ENCODE measurements around the gene PSAT1. TPM values are rescaled to one million over a fixed set of nuclear protein-coding genes. Genes with fewer than 3 reads are reported as not detected.
A peak's percentile ranks its signal among the peaks of the same experiment; 100 is the strongest.

Gene PSAT1
- total RNA-seq, 2 experiments from 2014 or later, result 125 to 268 TPM

- DNase-seq (ENCODE audit: low spot score), result no peak
- H3K4me3 ChIP-seq (ENCODE audit: low read depth, low read length, poor library complexity, severe bottlenecking), result no peak overlapping the region
- H3K27ac ChIP-seq (ENCODE audit: low read depth, low read length, poor library complexity, severe bottlenecking), result no peak overlapping the region
- no peaks in the 10 kb centered on the region for H3K9me3 ChIP-seq (ENCODE audit: low read length)
- POLR2A ChIA-PET, result no interaction called here
- H3K4me2 ChIP-seq (ENCODE audit: low read length), result no peak overlapping the region
- H3K4me1 ChIP-seq (ENCODE audit: insufficient read depth, low read length, poor library complexity, severe bottlenecking), result peaks cover 6% of the 10 kb centered on the region
- H3K36me3 ChIP-seq (ENCODE audit: insufficient read depth, low read length), result no peaks in the 10 kb centered on the region
- no peaks in the 10 kb centered on the region for H3K79me2 ChIP-seq (ENCODE audit: insufficient read depth, low read depth, low read length)
- BruUV-seq (replicated peaks), result no TSS peak
- H4K20me1 ChIP-seq (ENCODE audit: insufficient read depth, low read length), result no peaks in the 10 kb centered on the region
- no peak for TF ChIP-seq EZH2phosphoT487 (IDR thresholded peaks at IDR 0.05; ENCODE audit: borderline replicate concordance, low read depth, low read length)
- TF ChIP-seq CTCF (conservative IDR thresholded peaks at IDR 0.05; ENCODE audit: low read length), result no peak
- no peaks in the 10 kb centered on the region for H3K9me2 ChIP-seq (ENCODE audit: insufficient read depth, low read length)
- intact Hi-C loops (cut with micrococcal nuclease; ENCODE audit: unreplicated experiment), result loop anchor here (10.0 kb wide), 1 partner anchor 253 kb away; no protein-coding TSS in a partner anchor
- no peak overlapping the region for H2AFZ ChIP-seq (ENCODE audit: low read length)
- CTCF ChIA-PET (ENCODE audit: unreplicated experiment), result interaction anchor here (0.7 kb wide), 1 partner anchor 104 kb away, joined by 3 read pairs; no protein-coding TSS in a partner anchor
Observed at GRCh38 chr9:78368236-78368635, 71.3 kb downstream of the PSAT1 start.

- ChIA-PET CTCF (ENCODE audit: unreplicated experiment) (interaction anchor here (1.5 kb wide), 1 partner anchor 108 kb away, joined by 3 read pairs; no protein-coding TSS in a partner anchor), POLR2A (interaction anchor here (0.8 kb wide), 1 partner anchor 9 kb away, joined by 3 read pairs; no protein-coding TSS in a partner anchor)
- H3K9me3 ChIP-seq (ENCODE audit: low read length), result no peaks in the 10 kb centered on the region
- no peak overlapping the region for H3K27ac ChIP-seq (ENCODE audit: low read depth, low read length, poor library complexity, severe bottlenecking)
- H3K4me2 ChIP-seq (ENCODE audit: low read length), result no peak overlapping the region
- no peaks in the 10 kb centered on the region for H3K9me2 ChIP-seq (ENCODE audit: insufficient read depth, low read length)
- H4K20me1 ChIP-seq (ENCODE audit: insufficient read depth, low read length), result no peaks in the 10 kb centered on the region
- intact Hi-C loops (cut with micrococcal nuclease; ENCODE audit: unreplicated experiment), result loop anchor here (1.0 to 10.0 kb wide), 2 partner anchors 108 to 255 kb away; no protein-coding TSS in a partner anchor
- no peak overlapping the region for H2AFZ ChIP-seq (ENCODE audit: low read length)
- TF ChIP-seq EZH2phosphoT487 (IDR thresholded peaks at IDR 0.05; ENCODE audit: borderline replicate concordance, low read depth, low read length), result no peak
- TF ChIP-seq CTCF (conservative IDR thresholded peaks at IDR 0.05; ENCODE audit: low read length), result peak; percentile 99
- H3K4me3 ChIP-seq (ENCODE audit: low read depth, low read length, poor library complexity, severe bottlenecking), result no peak overlapping the region
- H3K36me3 ChIP-seq (ENCODE audit: insufficient read depth, low read length), result no peaks in the 10 kb centered on the region
- H3K79me2 ChIP-seq (ENCODE audit: insufficient read depth, low read depth, low read length), result no peaks in the 10 kb centered on the region
- DNase-seq (ENCODE audit: low spot score), result peak; percentile 69
- BruUV-seq (replicated peaks), result no TSS peak
- peaks cover 6% of the 10 kb centered on the region for H3K4me1 ChIP-seq (ENCODE audit: insufficient read depth, low read length, poor library complexity, severe bottlenecking)
Observed at GRCh38 chr9:78369639-78370219, 72.8 kb downstream of the PSAT1 start.

- no peaks in the 10 kb centered on the region for H3K9me2 ChIP-seq (ENCODE audit: insufficient read depth, low read length)
- POLR2A ChIA-PET, result no interaction called here
- no peaks in the 10 kb centered on the region for H4K20me1 ChIP-seq (ENCODE audit: insufficient read depth, low read length)
- intact Hi-C loops (cut with micrococcal nuclease; ENCODE audit: unreplicated experiment), result no loop called here
- H3K4me2 ChIP-seq (ENCODE audit: low read length), result no peak overlapping the region
- CTCF ChIA-PET (ENCODE audit: unreplicated experiment), result interaction anchor here (1.2 to 1.5 kb wide), 2 partner anchors 109 to 118 kb away, joined by 3 read pairs; no protein-coding TSS in a partner anchor
- H2AFZ ChIP-seq (ENCODE audit: low read length), result no peak overlapping the region
- H3K36me3 ChIP-seq (ENCODE audit: insufficient read depth, low read length), result no peaks in the 10 kb centered on the region
- no peaks in the 10 kb centered on the region for H3K9me3 ChIP-seq (ENCODE audit: low read length)
- no peak overlapping the region for H3K27ac ChIP-seq (ENCODE audit: low read depth, low read length, poor library complexity, severe bottlenecking)
- no TSS peak for BruUV-seq (replicated peaks)
- H3K4me3 ChIP-seq (ENCODE audit: low read depth, low read length, poor library complexity, severe bottlenecking), result no peak overlapping the region
- no peaks in the 10 kb centered on the region for H3K79me2 ChIP-seq (ENCODE audit: insufficient read depth, low read depth, low read length)
- TF ChIP-seq CTCF (conservative IDR thresholded peaks at IDR 0.05; ENCODE audit: low read length), result no peak
- no peak for TF ChIP-seq EZH2phosphoT487 (IDR thresholded peaks at IDR 0.05; ENCODE audit: borderline replicate concordance, low read depth, low read length)
- DNase-seq (ENCODE audit: low spot score), result no peak
- H3K4me1 ChIP-seq (ENCODE audit: insufficient read depth, low read length, poor library complexity, severe bottlenecking), result peaks cover 6% of the 10 kb centered on the region
Observed at GRCh38 chr9:78370991-78371390, 74.1 kb downstream of the PSAT1 start.
